ENCODE measurements around the gene CACNG4. TPM values are rescaled to one million over a fixed set of nuclear protein-coding genes. Genes with fewer than 3 reads are reported as not detected.

Gene CACNG4
- total RNA-seq, 4 donors from 2014 or later, result 0.56 to 2.2 (median 1.1) TPM; not detected in 1

DNA sequence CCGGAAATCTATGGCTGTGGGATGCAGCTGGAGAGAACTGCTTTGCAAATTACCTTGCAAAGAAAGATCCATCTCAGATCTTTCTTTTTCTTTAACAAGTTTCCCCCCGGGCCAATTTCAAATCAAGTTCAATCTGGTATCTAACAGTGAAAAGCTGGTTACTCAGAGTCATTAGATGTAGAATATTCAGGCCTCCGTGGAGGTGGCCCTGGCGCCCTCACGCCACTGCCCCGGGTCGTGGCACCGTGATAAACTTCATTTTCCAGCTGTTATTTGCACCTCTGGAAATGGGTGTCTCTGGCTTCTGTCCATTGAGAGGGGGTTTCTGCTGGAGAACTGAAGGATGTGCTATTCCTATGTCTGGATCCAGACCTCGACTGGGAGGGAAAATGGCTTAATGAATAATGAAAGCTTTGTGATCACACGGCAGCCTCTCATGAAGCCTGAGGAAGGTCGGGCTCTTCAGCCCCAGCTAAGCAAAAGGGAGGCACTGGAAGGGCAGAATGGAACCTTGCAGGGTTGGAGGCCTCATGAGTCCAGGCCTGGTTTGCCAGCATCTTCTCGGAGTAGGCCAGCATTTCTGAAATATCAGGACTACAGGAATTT lies 30.5 kb downstream of the CACNG4 start:
- no peak for DNase-seq (ENCODE audit: low spot score)
- TF ChIP-seq, protein P1, sequence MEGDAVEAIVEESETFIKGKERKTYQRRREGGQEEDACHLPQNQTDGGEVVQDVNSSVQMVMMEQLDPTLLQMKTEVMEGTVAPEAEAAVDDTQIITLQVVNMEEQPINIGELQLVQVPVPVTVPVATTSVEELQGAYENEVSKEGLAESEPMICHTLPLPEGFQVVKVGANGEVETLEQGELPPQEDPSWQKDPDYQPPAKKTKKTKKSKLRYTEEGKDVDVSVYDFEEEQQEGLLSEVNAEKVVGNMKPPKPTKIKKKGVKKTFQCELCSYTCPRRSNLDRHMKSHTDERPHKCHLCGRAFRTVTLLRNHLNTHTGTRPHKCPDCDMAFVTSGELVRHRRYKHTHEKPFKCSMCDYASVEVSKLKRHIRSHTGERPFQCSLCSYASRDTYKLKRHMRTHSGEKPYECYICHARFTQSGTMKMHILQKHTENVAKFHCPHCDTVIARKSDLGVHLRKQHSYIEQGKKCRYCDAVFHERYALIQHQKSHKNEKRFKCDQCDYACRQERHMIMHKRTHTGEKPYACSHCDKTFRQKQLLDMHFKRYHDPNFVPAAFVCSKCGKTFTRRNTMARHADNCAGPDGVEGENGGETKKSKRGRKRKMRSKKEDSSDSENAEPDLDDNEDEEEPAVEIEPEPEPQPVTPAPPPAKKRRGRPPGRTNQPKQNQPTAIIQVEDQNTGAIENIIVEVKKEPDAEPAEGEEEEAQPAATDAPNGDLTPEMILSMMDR (IDR thresholded peaks at IDR 0.05), result no peak
- ATAC-seq (ENCODE audit: low FRiP score), result no peak

- TF ChIP-seq, protein P1 (IDR thresholded peaks at IDR 0.05), result no peak
- no peak for DNase-seq (ENCODE audit: low spot score)
- no peak for ATAC-seq (ENCODE audit: low FRiP score)
Measured at GRCh38 chr17:66995944-66996343, 31.4 kb downstream of the CACNG4 start.

GRCh38 chr17:66996926-66997325 lies 32.4 kb downstream of the CACNG4 start:
- ATAC-seq (ENCODE audit: low FRiP score) (no peak), DNase-seq (ENCODE audit: low spot score) (no peak)
- TF ChIP-seq, protein P1 (IDR thresholded peaks at IDR 0.05), result no peak

DNA sequence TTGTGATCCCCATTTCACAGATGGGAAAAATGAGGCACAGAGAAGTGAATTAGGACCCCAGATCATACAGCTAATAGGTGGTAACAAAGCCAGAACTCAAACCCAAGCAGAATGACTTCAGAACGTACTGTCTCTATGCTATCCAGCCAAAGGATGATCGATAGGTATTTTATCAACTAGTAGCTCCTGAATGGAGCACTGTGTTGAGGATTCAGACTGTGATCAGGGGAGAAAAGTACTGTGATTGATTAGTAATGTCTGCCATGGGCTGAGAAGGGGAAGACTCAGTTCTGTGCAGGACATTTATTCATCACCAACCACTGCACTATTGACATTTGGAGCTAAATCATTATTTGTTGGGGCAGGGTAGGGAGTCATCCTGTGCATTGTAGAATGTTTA lies 38.7 kb downstream of the CACNG4 start:
- TF ChIP-seq, protein P1 (IDR thresholded peaks at IDR 0.05), result no peak
- no peak for DNase-seq (ENCODE audit: low spot score)
- no peak for ATAC-seq (ENCODE audit: low FRiP score)

GRCh38 chr17:67004181-67004580 lies 39.7 kb downstream of the CACNG4 start:
- DNase-seq (ENCODE audit: low spot score) (no peak), ATAC-seq (ENCODE audit: low FRiP score) (no peak)
- TF ChIP-seq, protein P1 (IDR thresholded peaks at IDR 0.05), result no peak

DNA sequence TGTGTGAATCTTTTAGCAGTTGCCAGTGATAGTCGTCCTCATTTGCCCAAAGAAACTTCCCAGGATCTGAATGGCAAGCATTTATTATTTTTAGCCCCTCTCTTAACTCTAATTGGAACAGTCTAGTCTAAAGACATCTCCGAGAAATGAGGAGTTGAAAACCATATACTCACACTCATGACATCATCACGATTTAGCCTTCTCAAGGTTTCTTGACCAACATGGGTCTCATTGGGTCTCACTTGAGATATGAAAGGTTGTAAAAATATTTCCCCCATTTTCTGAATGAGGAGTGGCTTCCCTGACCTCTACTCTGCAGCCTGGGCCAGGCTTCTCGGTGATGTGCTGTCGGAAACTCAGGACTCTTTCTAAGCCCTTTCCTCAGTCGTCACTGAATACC lies 42.8 kb downstream of the CACNG4 start:
- TF ChIP-seq, protein P1 (IDR thresholded peaks at IDR 0.05), result no peak
- ATAC-seq (ENCODE audit: low FRiP score) (no peak), DNase-seq (ENCODE audit: low spot score) (no peak)

DNA sequence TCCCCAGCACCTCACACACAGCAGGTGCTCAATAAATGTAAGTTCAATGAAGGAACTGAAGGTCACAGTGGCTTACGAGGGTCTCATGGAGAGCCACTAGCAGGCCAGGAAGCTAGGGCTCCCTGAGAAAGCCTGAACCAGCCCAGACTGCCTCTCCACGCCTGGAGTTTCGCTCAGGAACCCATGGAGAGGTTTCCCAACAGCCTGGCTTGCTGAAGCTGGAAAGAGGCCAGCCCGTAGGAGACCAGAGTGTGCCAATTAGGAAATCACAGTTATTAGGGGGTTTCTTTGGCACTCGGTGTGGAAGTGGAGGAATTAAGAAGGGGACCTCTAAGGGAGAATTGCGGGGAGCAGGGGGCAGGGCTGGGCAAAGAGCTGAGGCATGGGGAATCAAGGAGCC lies 43.6 kb downstream of the CACNG4 start:
- no peak for DNase-seq (ENCODE audit: low spot score)
- TF ChIP-seq, protein P1 (IDR thresholded peaks at IDR 0.05), result no peak
- ATAC-seq (ENCODE audit: low FRiP score), result no peak
